HG03135 (cell line): ENCODE measurements around the gene HTN3.
"Not testable (repeated sequence)": the region's sequence is repeated elsewhere in the genome, so short reads cannot be mapped to it uniquely, and the experiment has no call there.

Experiments
- ATAC-seq: cut with Tn5 transposase; IDR thresholded peaks from one replicate; pipeline ENCODE4 v1.9.1; 2021; ENCODE audit warnings: mild to moderate bottlenecking, moderate library complexity; ENCODE audit not compliant: unreplicated experiment

HTN3 gene

DNA sequence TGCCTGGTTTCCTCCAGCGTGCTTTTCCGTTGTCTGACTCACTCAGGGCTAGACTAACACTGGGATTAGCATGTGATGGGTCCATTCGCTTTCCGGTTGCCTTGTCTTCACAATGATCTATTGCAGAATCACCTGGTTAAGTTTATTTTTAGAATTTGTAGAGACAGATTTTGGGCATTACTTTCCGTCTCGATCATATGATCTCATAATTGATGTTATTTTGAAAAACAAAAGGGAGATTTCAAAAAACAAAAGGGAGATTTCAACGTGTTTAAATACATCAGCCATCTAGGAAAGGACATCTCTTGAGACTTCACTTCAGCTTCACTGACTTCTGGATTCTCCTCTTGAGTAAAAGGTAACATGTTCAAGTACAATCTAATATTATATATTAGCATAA, at the start of gene HTN3:
Gene HTN3 (plus strand): TSS at position 301 of the 400 bp plus-strand sequence. CDS start 2,282 bp downstream, outside the sequence.
- not testable (repeated sequence) for ATAC-seq

DNA sequence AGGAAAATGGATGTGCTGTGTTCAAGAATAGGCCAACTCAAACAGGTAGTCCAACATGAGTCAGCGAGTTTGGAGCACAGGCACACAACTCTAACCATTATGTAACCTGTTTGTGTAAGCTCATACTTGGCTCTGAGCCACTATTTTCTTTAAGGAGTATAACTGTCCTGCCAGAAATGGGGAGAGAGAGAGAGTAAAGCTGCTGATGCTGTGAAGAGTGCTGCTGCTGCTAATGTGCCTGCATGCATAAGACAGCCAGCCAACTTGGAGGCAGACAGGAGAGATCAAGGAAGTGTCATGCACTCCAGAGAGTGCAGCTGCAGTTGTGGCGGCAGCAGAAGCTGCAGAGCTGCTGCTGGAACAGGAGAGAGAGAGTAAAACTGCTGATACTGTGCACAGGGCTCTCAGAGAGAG, 44.2 kb upstream of the HTN3 start:
- ATAC-seq: no peak

DNA sequence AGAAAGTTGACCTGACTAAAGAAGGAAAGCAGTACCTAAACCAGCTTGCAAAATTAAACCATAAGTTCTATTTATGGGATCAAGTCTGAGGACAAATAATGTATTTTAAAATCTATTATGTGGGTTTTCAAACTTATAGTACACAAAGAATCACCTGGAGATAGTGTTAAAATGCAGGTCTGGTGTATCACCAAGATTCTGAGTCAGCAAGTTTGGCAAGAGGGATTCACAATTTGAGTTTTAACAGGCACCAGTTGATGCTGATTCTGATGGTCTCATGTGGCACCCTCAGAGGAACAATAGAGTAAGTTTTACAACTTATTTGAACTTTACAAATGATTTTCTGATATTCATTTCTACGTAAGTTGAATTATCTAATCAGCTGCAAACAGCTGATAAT, 41.6 kb upstream of the HTN3 start:
- no peak for ATAC-seq

GRCh38 chr4:69991016-69991415, 37.2 kb upstream of the HTN3 start:
- ATAC-seq: no peak

DNA sequence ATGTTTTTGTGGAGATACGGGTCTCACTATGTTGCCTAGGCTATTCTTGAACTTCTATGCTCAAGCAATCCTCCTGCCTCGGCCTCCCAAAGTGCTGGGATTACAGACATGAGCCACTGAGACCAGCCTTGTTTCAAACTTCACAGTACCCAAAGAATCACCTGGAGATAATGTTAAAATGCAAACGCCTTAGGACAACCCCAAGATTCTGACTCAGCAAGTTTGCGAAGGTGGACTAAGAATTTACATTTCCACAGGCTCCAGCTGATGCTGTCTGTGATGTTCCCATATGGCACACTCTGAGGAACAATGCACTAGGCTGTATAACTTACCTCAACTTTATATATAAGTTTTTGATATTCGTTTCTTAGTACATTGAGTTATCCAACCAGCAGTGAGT, 33.5 kb upstream of the HTN3 start:
- ATAC-seq: no peak

GRCh38 chr4:69995526-69996016, 32.7 kb upstream of the HTN3 start, which contains the start of gene STATH:
STATH (plus strand) TSS chr4:69995966; CDS start chr4:69998438, 2,472 bp downstream.
- no peak for ATAC-seq

GRCh38 chr4:69999420-69999819, 28.8 kb upstream of the HTN3 start:
- ATAC-seq: no peak

- ATAC-seq: no peak
Measured at GRCh38 chr4:70000711-70001110, 27.5 kb upstream of the HTN3 start.

- no peak for ATAC-seq
Measured at GRCh38 chr4:70002507-70002906, 25.8 kb upstream of the HTN3 start.

DNA sequence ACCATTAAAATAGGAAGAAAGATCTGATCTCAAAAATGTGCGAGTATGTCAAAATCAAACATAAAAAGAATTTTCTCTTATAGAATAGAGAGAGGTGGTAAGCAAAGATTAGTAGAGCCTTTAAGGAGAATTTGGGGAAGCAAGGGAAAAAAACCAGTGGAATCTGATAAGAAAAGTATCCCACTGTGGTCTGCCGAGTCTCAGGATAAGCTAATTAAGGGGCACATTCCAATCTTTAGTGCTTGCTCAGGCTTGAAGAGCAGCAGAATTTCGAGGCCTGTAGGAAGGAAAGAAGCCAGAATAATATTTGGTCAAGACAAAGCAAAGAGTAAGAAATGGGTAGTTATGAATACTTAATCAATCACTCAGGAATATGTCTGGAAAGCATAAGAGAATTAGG, 19.5 kb upstream of the HTN3 start:
- ATAC-seq: no peak

DNA sequence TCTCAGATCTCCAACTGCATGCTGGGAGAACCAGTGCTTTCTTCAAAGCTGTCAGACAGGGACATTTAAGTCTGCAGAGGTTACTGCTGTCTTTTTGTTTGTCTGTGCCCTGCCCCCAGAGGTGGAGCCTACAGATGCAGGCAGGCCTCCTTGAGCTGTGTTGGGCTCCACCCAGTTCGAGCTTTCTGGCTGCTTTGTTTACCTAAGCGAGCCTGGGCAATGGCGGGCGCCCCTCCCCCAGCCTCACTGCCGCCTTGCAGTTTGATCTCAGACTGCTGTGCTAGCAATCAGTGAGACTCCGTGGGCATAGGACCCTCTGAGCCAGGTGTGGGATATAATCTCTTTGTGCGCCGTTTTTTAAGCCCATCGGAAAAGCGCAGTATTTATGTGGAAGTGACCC, 9.3 kb upstream of the HTN3 start:
- ATAC-seq: not testable (repeated sequence)

DNA sequence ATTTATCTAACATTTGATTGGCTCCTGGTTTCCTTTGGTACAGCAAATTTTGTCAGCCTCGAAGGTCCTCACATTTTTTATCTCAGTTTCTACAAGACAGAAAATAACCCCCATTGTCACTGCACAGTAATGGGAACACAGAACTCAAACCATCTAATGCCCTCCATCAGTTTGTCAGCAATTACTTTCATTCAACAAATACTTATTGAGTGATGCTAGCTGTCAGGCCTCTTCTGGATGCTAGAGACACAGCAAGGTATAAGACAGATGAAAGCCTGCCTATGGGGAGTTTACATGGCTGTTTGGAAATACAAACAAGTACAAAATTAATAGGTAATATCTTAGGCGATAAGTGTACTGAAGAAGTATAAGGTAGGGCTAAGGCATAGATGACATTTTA, 5.0 kb upstream of the HTN3 start:
- no peak for ATAC-seq

DNA sequence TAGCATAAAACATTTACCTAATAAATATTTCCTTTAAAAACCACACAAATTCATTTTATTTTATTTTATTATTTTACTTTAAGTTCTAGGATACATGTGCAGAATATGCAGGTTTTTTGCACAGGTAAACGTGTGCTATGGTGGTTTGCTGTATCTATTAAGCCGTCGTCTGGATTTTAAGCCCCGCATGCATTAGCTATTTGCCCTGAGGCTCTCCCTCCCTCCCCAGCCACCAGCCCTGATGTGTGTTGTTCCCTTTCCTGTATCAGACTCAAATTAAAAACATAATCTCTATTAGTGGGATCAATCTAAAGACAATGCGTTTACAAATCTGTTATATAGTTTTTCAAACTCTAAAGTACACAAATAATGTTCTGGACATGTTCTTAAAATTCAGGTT, 1.2 kb upstream of the HTN3 start:
- no peak for ATAC-seq

DNA sequence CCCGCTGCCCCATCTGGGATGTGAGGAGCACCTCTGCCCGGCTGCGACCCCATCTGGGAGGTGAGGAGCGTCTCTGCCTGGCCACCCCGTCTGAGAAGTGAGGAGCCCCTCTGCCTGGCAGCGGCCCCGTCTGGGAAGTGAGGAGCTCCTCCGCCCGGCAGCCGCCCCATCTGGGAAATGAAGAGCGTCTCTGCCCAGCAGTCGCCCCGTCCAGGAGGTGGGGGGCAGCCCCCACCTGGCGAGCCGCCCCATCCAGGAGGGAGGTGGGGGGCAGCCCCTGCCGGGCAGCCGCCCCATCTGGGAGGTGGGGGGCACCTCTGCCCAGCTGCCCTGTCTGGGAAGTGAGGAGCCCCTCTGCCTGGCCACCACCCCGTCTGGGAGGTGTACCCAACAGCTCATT, 9.3 kb downstream of the HTN3 start:
- ATAC-seq: not testable (repeated sequence)

- not testable (repeated sequence) for ATAC-seq
Measured at GRCh38 chr4:70039928-70040327, 11.7 kb downstream of the HTN3 start.

GRCh38 chr4:70041652-70042286, 13.5 kb downstream of the HTN3 start:
- no peak for ATAC-seq

- ATAC-seq: not testable (repeated sequence)
Measured at GRCh38 chr4:70050138-70050537, 21.9 kb downstream of the HTN3 start, which contains the start of gene HTN1. HTN1 (plus strand) TSS chr4:70050438; CDS start chr4:70053077, 2,639 bp downstream.

GRCh38 chr4:70056534-70056933, 28.3 kb downstream of the HTN3 start:
- not testable (repeated sequence) for ATAC-seq

DNA sequence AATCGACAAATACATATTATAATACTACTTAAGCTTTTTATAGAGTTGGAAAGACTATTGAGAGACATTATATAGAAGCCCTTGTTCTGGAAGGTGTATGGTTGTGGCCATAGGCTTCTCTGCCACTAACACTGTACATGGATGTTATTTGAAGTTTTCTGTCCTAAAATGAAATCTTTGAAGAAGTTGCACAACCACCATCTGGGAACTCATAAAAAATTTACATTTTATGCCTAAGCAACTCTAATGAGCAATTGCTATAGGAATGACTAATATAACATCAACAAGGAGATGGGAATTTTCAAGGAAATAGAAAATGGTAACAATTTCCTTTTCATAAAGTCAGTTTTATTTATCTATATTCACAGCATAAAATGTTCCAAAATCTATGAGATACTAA, 29.4 kb downstream of the HTN3 start:
- no peak for ATAC-seq

DNA sequence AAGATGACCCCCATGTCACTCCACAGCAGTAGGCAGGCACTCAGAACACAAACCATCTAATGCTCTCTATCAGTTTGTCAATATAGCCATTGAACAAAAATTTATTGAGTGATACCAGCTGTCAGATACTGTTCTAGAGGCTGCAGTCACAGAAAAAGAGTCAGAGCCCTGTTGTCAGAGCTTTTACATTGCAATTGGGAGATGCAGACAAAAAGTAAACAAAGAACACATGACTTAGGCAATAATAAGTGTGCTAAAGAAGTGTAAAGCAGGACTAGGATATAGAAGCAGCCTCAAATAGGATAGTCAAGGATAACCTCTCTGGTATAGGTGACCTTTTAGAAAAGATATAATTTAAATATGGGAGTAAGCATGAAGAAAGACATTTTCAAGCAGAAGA, 30.9 kb downstream of the HTN3 start:
- ATAC-seq: no peak

- peak; percentile 96 for ATAC-seq
Measured at GRCh38 chr4:70062000-70062399, 33.7 kb downstream of the HTN3 start.

- ATAC-seq: no peak
Measured at GRCh38 chr4:70080205-70080604, 51.9 kb downstream of the HTN3 start.
